ENCODE results near the gene IRF4.

DNA sequence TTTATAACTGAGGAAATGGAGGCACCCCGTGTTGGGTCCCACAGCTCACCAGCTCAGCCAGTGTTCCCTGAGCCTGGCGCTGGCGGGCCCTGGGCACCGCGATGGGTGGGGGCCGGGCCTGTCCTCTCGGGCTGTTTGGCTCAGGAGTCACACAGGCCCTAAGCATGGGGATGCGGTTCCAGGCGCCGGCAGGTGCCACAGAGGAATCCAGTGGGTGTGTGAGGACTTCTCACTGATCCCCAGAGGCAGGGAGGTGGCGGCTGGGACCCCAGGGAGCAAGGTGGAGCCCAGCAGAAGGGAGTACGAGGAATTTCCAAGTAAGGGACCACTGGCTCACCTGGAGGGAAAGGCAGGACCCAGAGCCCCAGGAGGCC is 57.5 kb downstream of the IRF4 start:
- no peak for TF ChIP-seq POLR2AphosphoS5 (IDR thresholded peaks at IDR 0.05; ENCODE audit: low read depth, low read length)
- TF ChIP-seq, protein P1, sequence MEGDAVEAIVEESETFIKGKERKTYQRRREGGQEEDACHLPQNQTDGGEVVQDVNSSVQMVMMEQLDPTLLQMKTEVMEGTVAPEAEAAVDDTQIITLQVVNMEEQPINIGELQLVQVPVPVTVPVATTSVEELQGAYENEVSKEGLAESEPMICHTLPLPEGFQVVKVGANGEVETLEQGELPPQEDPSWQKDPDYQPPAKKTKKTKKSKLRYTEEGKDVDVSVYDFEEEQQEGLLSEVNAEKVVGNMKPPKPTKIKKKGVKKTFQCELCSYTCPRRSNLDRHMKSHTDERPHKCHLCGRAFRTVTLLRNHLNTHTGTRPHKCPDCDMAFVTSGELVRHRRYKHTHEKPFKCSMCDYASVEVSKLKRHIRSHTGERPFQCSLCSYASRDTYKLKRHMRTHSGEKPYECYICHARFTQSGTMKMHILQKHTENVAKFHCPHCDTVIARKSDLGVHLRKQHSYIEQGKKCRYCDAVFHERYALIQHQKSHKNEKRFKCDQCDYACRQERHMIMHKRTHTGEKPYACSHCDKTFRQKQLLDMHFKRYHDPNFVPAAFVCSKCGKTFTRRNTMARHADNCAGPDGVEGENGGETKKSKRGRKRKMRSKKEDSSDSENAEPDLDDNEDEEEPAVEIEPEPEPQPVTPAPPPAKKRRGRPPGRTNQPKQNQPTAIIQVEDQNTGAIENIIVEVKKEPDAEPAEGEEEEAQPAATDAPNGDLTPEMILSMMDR (IDR thresholded peaks at IDR 0.05): no peak
- TF ChIP-seq, protein P2, sequence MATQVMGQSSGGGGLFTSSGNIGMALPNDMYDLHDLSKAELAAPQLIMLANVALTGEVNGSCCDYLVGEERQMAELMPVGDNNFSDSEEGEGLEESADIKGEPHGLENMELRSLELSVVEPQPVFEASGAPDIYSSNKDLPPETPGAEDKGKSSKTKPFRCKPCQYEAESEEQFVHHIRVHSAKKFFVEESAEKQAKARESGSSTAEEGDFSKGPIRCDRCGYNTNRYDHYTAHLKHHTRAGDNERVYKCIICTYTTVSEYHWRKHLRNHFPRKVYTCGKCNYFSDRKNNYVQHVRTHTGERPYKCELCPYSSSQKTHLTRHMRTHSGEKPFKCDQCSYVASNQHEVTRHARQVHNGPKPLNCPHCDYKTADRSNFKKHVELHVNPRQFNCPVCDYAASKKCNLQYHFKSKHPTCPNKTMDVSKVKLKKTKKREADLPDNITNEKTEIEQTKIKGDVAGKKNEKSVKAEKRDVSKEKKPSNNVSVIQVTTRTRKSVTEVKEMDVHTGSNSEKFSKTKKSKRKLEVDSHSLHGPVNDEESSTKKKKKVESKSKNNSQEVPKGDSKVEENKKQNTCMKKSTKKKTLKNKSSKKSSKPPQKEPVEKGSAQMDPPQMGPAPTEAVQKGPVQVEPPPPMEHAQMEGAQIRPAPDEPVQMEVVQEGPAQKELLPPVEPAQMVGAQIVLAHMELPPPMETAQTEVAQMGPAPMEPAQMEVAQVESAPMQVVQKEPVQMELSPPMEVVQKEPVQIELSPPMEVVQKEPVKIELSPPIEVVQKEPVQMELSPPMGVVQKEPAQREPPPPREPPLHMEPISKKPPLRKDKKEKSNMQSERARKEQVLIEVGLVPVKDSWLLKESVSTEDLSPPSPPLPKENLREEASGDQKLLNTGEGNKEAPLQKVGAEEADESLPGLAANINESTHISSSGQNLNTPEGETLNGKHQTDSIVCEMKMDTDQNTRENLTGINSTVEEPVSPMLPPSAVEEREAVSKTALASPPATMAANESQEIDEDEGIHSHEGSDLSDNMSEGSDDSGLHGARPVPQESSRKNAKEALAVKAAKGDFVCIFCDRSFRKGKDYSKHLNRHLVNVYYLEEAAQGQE (IDR thresholded peaks at IDR 0.05; ENCODE audit: insufficient read depth in 1 of 2, low read depth in 2 of 2, low read length in 1 of 2): no peak
- TF ChIP-seq TCF7L2 (IDR thresholded peaks at IDR 0.05; ENCODE audit: low read depth, low read length): no peak

Measured in Panc1 (cell line).